IMR-90 (cell line): ENCODE data around the gene ARHGEF16. TPM values are rescaled to one million over a fixed set of nuclear protein-coding genes. Genes with fewer than 3 reads are reported as not detected.

Experiments
- ATAC-seq: fragments of 200-7000 bp; cut with Tn5 transposase; 2 replicates; pipeline ENCODE4 v1.9.1; 2020; ENCODE audit warnings: low read depth, mild to moderate bottlenecking, moderate library complexity
- BruUV-seq: library from RNA; stranded (reverse); fragments of 400-500 nt; replicated peaks from 2 replicates; lab custom pipeline; 2021; lab: Mats Ljungman, UMichigan
- CTCF ChIA-PET: fragments of 300-600 bp; formaldehyde crosslinking; extraction: SDS; loops from one replicate; lab custom pipeline; 2021; ENCODE audit warnings: antibody characterized with exemption; lab: Yijun Ruan, JAX
- POLR2A ChIA-PET: fragments of 300-600 bp; sonication (Branson Sonifier 250); formaldehyde crosslinking; loops from one replicate; lab custom pipeline; 2022; ENCODE audit warnings: antibody characterized with exemption; ENCODE audit not compliant: unreplicated experiment; lab: Charles Lee
- DNase-seq: peaks from one replicate; pipeline ENCODE4 v3.0.0; 2013
- H2AFZ ChIP-seq: replicated peaks from 2 replicates; pipeline ENCODE3; 2013; ENCODE audit warnings: low read length, mild to moderate bottlenecking; ENCODE audit not compliant: poor library complexity
- H2AK5ac ChIP-seq: 2 replicates; pipeline ENCODE4 v1.6.1; 2013; ENCODE audit warnings: low read depth, low read length, inconsistent platforms
- H2AK9ac ChIP-seq: replicated peaks from 2 replicates; pipeline ENCODE3; 2013; ENCODE audit warnings: mild to moderate bottlenecking, low read depth, low read length, moderate library complexity; ENCODE audit not compliant: poor library complexity
- H2BK120ac ChIP-seq: 2 replicates; pipeline ENCODE4 v1.6.1; 2013; ENCODE audit warnings: low read depth, low read length, inconsistent platforms
- H2BK15ac ChIP-seq: 3 replicates; pipeline ENCODE4 v1.6.1; 2013; ENCODE audit warnings: low read depth, low read length, inconsistent platforms
- H2BK20ac ChIP-seq: 2 replicates; pipeline ENCODE4 v1.6.1; 2013; ENCODE audit warnings: low read depth, mild to moderate bottlenecking, inconsistent platforms, low read length, moderate library complexity
- H2BK5ac ChIP-seq: 2 replicates; pipeline ENCODE4 v1.6.1; 2013; ENCODE audit warnings: mild to moderate bottlenecking, low read depth, low read length, inconsistent platforms; ENCODE audit not compliant: poor library complexity, severe bottlenecking
- H3K14ac ChIP-seq: replicated peaks from 2 replicates; pipeline ENCODE4 v1.6.1; 2013; ENCODE audit warnings: low read depth, low read length, inconsistent platforms
- H3K18ac ChIP-seq: 2 replicates; pipeline ENCODE4 v1.6.1; 2013; ENCODE audit warnings: low read depth, low read length, control low read depth
- H3K23ac ChIP-seq: 2 replicates; pipeline ENCODE4 v1.6.1; 2013; ENCODE audit warnings: low read depth, low read length, inconsistent platforms
- H3K27ac ChIP-seq: 2 replicates; pipeline ENCODE4 v1.5.1; 2013; ENCODE audit warnings: mild to moderate bottlenecking, control low read depth, low read length; ENCODE audit not compliant: insufficient read depth
- H3K27me3 ChIP-seq: 2 replicates; pipeline ENCODE4 v1.6.1; 2013; ENCODE audit warnings: low read length; ENCODE audit not compliant: control insufficient read depth, insufficient read depth
- H3K36me3 ChIP-seq: 2 replicates; pipeline ENCODE4 v1.6.1; 2013; ENCODE audit warnings: low read length, mixed read lengths; ENCODE audit not compliant: control insufficient read depth, insufficient read depth
- H3K4ac ChIP-seq: 2 replicates; pipeline ENCODE4 v1.6.1; 2013; ENCODE audit warnings: low read depth, low read length, inconsistent platforms
- H3K4me1 ChIP-seq: 2 replicates; pipeline ENCODE4 v1.6.1; 2013; ENCODE audit warnings: low read length, mixed read lengths; ENCODE audit not compliant: control insufficient read depth, insufficient read depth
- H3K4me2 ChIP-seq: 2 replicates; pipeline ENCODE4 v1.6.1; 2013; ENCODE audit warnings: low read depth, mild to moderate bottlenecking, control low read depth, low read length, moderate library complexity
- H3K4me3 ChIP-seq: 2 replicates; pipeline ENCODE4 v1.5.1; 2013; ENCODE audit warnings: low read depth, mild to moderate bottlenecking, control low read depth, low read length, moderate library complexity; ENCODE audit not compliant: insufficient read depth
- H3K56ac ChIP-seq: 2 replicates; pipeline ENCODE4 v1.6.1; 2013; ENCODE audit warnings: low read length, inconsistent platforms; ENCODE audit not compliant: insufficient read depth; ENCODE audit errors: extremely low read depth
- H3K79me1 ChIP-seq, 2 experiments: 2 replicates each; pipeline ENCODE4 v1.6.1; 2013; ENCODE audit warnings: low read length in 2 of 2, inconsistent platforms in 1 of 2, low read depth in 1 of 2
- H3K9ac ChIP-seq: 2 replicates; pipeline ENCODE4 v1.6.1; 2013; ENCODE audit warnings: low read depth, low read length, control low read depth
- H3K9me1 ChIP-seq: 2 replicates; pipeline ENCODE4 v1.6.1; 2013; ENCODE audit warnings: low read length, inconsistent platforms; ENCODE audit not compliant: insufficient read depth
- H3K9me3 ChIP-seq: 2 replicates; pipeline ENCODE4 v1.6.1; 2013; ENCODE audit warnings: low read length; ENCODE audit not compliant: control insufficient read depth, insufficient read depth
- H4K20me1 ChIP-seq: 2 replicates; pipeline ENCODE4 v1.6.1; 2013; ENCODE audit warnings: low read length, inconsistent platforms; ENCODE audit not compliant: insufficient read depth
- H4K5ac ChIP-seq: 2 replicates; pipeline ENCODE4 v1.6.1; 2013; ENCODE audit warnings: mild to moderate bottlenecking, low read depth, low read length, control low read depth
- H4K8ac ChIP-seq, 2 experiments: 2 replicates each; pipeline ENCODE4 v1.6.1; 2013; ENCODE audit warnings: low read depth in 2 of 2, low read length in 2 of 2, control low read depth in 1 of 2, inconsistent platforms in 1 of 2
- H4K91ac ChIP-seq: 2 replicates; pipeline ENCODE4 v1.6.1; 2013; ENCODE audit warnings: low read depth, low read length, inconsistent platforms; ENCODE audit not compliant: insufficient read depth
- BHLHE40 ChIP-seq: fragments of 150-350 bp; IDR thresholded peaks from 2 replicates; pipeline ENCODE4 v1.6.1; 2016; ENCODE audit warnings: mild to moderate bottlenecking, low read depth, low read length
- CEBPB ChIP-seq: IDR thresholded peaks from 2 replicates; pipeline ENCODE4 v1.6.1; 2012; ENCODE audit warnings: low read depth, low read length, improper control_type of control experiment
- CHD1 ChIP-seq: IDR thresholded peaks from 2 replicates; pipeline ENCODE4 v1.6.1; 2012; ENCODE audit warnings: low read depth, low read length, improper control_type of control experiment
- FOS ChIP-seq: fragments of 150-350 bp; IDR thresholded peaks from 2 replicates; pipeline ENCODE4 v1.6.1; 2016; ENCODE audit warnings: low read depth, low read length
- MAFK ChIP-seq: IDR thresholded peaks from 2 replicates; pipeline ENCODE4 v1.6.1; 2012; ENCODE audit warnings: low read depth, low read length, improper control_type of control experiment
- MAZ ChIP-seq: IDR thresholded peaks from 2 replicates; pipeline ENCODE4 v1.6.1; 2012; ENCODE audit warnings: low read depth, mild to moderate bottlenecking, low read length, improper control_type of control experiment, moderate library complexity, borderline replicate concordance
- MXI1 ChIP-seq: IDR thresholded peaks from 2 replicates; pipeline ENCODE4 v1.6.1; 2012; ENCODE audit warnings: low read depth, mild to moderate bottlenecking, low read length, moderate library complexity, borderline replicate concordance
- NFE2L2 ChIP-seq: fragments of 150-350 bp; IDR thresholded peaks from 2 replicates; pipeline ENCODE4 v1.6.1; 2016; ENCODE audit warnings: low read depth, mild to moderate bottlenecking, low read length
- POLR2A ChIP-seq: IDR thresholded peaks from 2 replicates; pipeline ENCODE4 v1.6.1; 2012; ENCODE audit warnings: mild to moderate bottlenecking, low read depth, low read length
- RAD21 ChIP-seq: IDR thresholded peaks from 2 replicates; pipeline ENCODE4 v1.6.1; 2012; ENCODE audit warnings: low read length, improper control_type of control experiment
- RCOR1 ChIP-seq: IDR thresholded peaks from 2 replicates; pipeline ENCODE4 v1.6.1; 2012; ENCODE audit warnings: mild to moderate bottlenecking, low read length, improper control_type of control experiment; ENCODE audit not compliant: insufficient replicate concordance
- RFX5 ChIP-seq: IDR thresholded peaks from 2 replicates; pipeline ENCODE4 v1.8.0; 2012; ENCODE audit warnings: low read depth, mild to moderate bottlenecking, low read length, moderate library complexity
- SMC3 ChIP-seq: fragments of 150-350 bp; IDR thresholded peaks from 2 replicates; pipeline ENCODE4 v1.6.1; 2016; ENCODE audit warnings: low read depth, mild to moderate bottlenecking, antibody characterized with exemption, low read length, moderate library complexity
- WGBS, 2 experiments: methylation state at CpG; one replicate each; pipeline versions ENCODE4 v1.1.5 to v1.1.7; 2013; ENCODE audit warnings: missing lambda C conversion rate in 2 of 2; ENCODE audit not compliant: insufficient read length in 1 of 2; ENCODE audit errors: extremely low coverage in 2 of 2; 5-methylcytosine and 5-hydroxymethylcytosine counted together
- dilution Hi-C: fragments of 300-500 bp; cut with HindIII; formaldehyde crosslinking; loops from one replicate; pipeline ENCODE4 v1.14.3; 2018; ENCODE audit warnings: low sequenced_read_pairs; ENCODE audit not compliant: unreplicated experiment
- in situ Hi-C: fragments of 300-500 bp; cut with MboI; formaldehyde crosslinking; loops from 3 replicates; pipeline ENCODE4 v1.14.3; 2019; ENCODE audit warnings: low sequenced_read_pairs, inconsistent platforms, mixed read lengths
- intact Hi-C: fragments of 100-400 bp; cut with micrococcal nuclease; formaldehyde crosslinking; loops from 2 replicates; pipeline ENCODE4 v1.10.0; 2022
- polyA plus RNA-seq, 3 experiments: library from polyadenylated mRNA; depleted of rRNA; stranded (reverse); fragments of >200 nt; gene quantifications; 2 replicates each; pipeline ENCODE4 v1.2.3, GENCODE V29; 2012; ENCODE audit warnings: low replicate concordance in 1 of 3
- total RNA-seq: library from RNA; depleted of rRNA; stranded (reverse); fragments of >200 nt; gene quantifications from 2 replicates; pipeline ENCODE4 v1.2.3, GENCODE V29; 2012
- TF ChIP-seq, protein P1 (sequence below): conservative IDR thresholded peaks from 2 replicates; pipeline ENCODE4 v1.5.1; 2012; ENCODE audit warnings: mild to moderate bottlenecking, low read depth, low read length, improper control_type of control experiment
- TF ChIP-seq, protein P2 (sequence below): fragments of 150-350 bp; IDR thresholded peaks from 2 replicates; pipeline ENCODE4 v1.6.1; 2016; ENCODE audit warnings: low read depth, mild to moderate bottlenecking, low read length, moderate library complexity, borderline replicate concordance
- TF ChIP-seq, protein P3 (sequence below): fragments of 150-350 bp; IDR thresholded peaks from 2 replicates; pipeline ENCODE4 v1.6.1; 2017; ENCODE audit warnings: mild to moderate bottlenecking, antibody characterized with exemption, low read length, low read depth

Gene ARHGEF16
- total and polyA plus RNA-seq, 2 of the 4 experiments (the other 2 are of a cell fraction), result 0.18 to 0.39 TPM

DNA sequence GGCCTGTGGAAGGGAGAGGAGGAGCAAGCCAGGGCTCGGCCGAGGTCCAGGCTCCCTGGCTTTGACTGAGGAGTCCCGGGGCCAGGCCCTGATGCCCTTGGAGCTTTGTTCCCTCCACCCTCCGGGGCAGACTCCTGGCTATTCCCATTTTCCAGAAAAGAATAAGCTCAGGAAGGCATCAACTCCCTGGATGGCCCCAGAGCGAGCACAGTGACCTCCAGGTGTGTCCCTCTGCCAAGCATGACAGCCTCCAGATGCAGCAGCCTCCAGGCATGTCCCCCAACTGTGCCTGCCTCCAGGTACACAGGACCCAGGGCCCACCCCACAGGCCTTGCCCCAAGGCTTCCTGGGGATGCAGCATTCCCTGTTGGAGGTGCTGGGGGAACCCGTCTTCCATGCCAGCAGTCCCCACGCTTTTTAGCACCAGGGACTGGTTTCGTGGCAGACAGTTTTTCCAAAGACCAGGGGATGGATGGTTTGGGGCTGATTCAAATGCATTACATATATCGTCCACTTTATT lies 15.7 kb upstream of the ARHGEF16 start:
- no peak overlapping the region for H4K5ac ChIP-seq
- no peak overlapping the region for H2BK120ac ChIP-seq
- H3K9me3 ChIP-seq, result 0 out of 2 replicates have a peak, but pooled peaks cover 2% of the 10 kb centered on the region
- no TSS peak for BruUV-seq
- H3K18ac ChIP-seq, result no peak overlapping the region
- no peak overlapping the region for H3K4ac ChIP-seq
- H3K14ac ChIP-seq, result no peak overlapping the region
- no peaks in the 10 kb centered on the region for H3K36me3 ChIP-seq
- dilution Hi-C loops (no loop called here), in situ Hi-C loops (no loop called here), intact Hi-C loops (no loop called here)
- H3K23ac ChIP-seq, result no peak overlapping the region
- no peak overlapping the region for H3K27ac ChIP-seq
- H2BK5ac ChIP-seq, result no peak overlapping the region
- no CpG with 5 or more reads among the region's 9 CpGs for WGBS, 2 experiments
- H3K9me1 ChIP-seq, result no peaks in the 10 kb centered on the region
- ChIA-PET CTCF (no interaction called here), POLR2A (no interaction called here)
- TF ChIP-seq SMC3, result no peak
- no peak for TF ChIP-seq FOS
- no peak for TF ChIP-seq RCOR1
- TF ChIP-seq, protein P1, sequence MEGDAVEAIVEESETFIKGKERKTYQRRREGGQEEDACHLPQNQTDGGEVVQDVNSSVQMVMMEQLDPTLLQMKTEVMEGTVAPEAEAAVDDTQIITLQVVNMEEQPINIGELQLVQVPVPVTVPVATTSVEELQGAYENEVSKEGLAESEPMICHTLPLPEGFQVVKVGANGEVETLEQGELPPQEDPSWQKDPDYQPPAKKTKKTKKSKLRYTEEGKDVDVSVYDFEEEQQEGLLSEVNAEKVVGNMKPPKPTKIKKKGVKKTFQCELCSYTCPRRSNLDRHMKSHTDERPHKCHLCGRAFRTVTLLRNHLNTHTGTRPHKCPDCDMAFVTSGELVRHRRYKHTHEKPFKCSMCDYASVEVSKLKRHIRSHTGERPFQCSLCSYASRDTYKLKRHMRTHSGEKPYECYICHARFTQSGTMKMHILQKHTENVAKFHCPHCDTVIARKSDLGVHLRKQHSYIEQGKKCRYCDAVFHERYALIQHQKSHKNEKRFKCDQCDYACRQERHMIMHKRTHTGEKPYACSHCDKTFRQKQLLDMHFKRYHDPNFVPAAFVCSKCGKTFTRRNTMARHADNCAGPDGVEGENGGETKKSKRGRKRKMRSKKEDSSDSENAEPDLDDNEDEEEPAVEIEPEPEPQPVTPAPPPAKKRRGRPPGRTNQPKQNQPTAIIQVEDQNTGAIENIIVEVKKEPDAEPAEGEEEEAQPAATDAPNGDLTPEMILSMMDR, result no peak
- no peak for TF ChIP-seq MAZ
- TF ChIP-seq POLR2A, result no peak
- TF ChIP-seq, protein P2, sequence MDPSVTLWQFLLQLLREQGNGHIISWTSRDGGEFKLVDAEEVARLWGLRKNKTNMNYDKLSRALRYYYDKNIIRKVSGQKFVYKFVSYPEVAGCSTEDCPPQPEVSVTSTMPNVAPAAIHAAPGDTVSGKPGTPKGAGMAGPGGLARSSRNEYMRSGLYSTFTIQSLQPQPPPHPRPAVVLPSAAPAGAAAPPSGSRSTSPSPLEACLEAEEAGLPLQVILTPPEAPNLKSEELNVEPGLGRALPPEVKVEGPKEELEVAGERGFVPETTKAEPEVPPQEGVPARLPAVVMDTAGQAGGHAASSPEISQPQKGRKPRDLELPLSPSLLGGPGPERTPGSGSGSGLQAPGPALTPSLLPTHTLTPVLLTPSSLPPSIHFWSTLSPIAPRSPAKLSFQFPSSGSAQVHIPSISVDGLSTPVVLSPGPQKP, result no peak
- TF ChIP-seq, protein P3, sequence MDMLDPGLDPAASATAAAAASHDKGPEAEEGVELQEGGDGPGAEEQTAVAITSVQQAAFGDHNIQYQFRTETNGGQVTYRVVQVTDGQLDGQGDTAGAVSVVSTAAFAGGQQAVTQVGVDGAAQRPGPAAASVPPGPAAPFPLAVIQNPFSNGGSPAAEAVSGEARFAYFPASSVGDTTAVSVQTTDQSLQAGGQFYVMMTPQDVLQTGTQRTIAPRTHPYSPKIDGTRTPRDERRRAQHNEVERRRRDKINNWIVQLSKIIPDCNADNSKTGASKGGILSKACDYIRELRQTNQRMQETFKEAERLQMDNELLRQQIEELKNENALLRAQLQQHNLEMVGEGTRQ, result no peak
- no peak for TF ChIP-seq RAD21
- no peak for TF ChIP-seq MAFK
- TF ChIP-seq MXI1, result no peak
- TF ChIP-seq CEBPB, result no peak
- no peak for TF ChIP-seq BHLHE40
- TF ChIP-seq NFE2L2, result no peak
- TF ChIP-seq RFX5, result no peak
- no peak for TF ChIP-seq CHD1
- no peak overlapping the region for H2BK15ac ChIP-seq
- H2AK5ac ChIP-seq, result no peak overlapping the region
- H2AK9ac ChIP-seq, result no peak overlapping the region
- no peak overlapping the region for H4K8ac ChIP-seq
- no peaks in the 10 kb centered on the region for H3K4me1 ChIP-seq
- ATAC-seq (no peak), DNase-seq (no peak)
- no peaks in the 10 kb centered on the region for H3K79me1 ChIP-seq
- H3K27me3 ChIP-seq, result peaks cover 28% of the 10 kb centered on the region
- H3K4me2 ChIP-seq, result no peak overlapping the region
- H4K20me1 ChIP-seq, result no peaks in the 10 kb centered on the region
- no peak overlapping the region for H3K9ac ChIP-seq
- H4K91ac ChIP-seq, result no peak overlapping the region
- no peak overlapping the region for H3K56ac ChIP-seq
- no peak overlapping the region for H2BK20ac ChIP-seq
- H3K4me3 ChIP-seq, result no peak overlapping the region
- no peak overlapping the region for H2AFZ ChIP-seq
